Jurkat, Clone E6-1 (cell line): ENCODE data around the gene PCDHGC5.

ENCODE experiments used
- DNase-seq: peaks from one replicate; pipeline ENCODE4 v3.0.0-alpha.2; 2011; ENCODE audit warnings: low read depth, low spot score
- H3K4me3 ChIP-seq: 2 replicates; pipeline ENCODE4 v1.5.1; 2011; ENCODE audit warnings: mild to moderate bottlenecking, low read length, control low read depth, moderate library complexity

PCDHGC5 gene

DNA sequence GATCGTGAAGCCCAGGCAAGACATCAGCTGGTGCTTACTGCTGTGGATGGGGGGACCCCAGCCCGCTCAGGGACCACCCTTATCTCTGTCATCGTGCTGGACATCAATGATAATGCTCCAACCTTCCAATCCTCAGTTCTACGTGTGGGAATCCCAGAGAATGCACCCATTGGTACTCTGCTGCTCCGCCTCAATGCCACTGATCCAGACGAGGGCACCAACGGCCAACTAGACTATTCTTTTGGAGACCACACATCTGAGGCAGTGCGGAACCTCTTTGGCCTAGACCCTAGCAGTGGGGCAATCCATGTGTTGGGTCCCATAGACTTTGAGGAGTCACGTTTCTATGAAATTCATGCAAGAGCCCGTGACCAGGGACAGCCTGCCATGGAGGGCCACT lies 960 bp downstream of the PCDHGC5 start:
- no peak for DNase-seq
- H3K4me3 ChIP-seq, result no peak overlapping the region

DNA sequence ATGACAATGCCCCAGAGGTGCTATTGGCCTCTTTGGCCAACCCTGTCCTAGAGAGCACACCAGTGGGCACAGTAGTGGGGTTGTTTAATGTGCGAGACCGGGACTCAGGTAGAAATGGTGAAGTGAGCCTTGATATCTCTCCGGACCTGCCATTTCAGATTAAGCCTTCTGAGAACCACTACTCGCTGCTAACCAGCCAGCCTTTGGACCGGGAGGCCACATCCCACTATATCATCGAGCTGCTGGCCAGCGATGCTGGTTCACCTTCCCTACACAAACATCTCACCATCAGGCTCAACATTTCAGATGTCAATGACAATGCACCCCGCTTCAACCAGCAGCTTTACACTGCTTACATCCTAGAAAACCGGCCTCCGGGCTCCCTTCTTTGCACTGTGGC lies 1.4 kb downstream of the PCDHGC5 start:
- DNase-seq, result no peak
- H3K4me3 ChIP-seq, result no peak overlapping the region

DNA sequence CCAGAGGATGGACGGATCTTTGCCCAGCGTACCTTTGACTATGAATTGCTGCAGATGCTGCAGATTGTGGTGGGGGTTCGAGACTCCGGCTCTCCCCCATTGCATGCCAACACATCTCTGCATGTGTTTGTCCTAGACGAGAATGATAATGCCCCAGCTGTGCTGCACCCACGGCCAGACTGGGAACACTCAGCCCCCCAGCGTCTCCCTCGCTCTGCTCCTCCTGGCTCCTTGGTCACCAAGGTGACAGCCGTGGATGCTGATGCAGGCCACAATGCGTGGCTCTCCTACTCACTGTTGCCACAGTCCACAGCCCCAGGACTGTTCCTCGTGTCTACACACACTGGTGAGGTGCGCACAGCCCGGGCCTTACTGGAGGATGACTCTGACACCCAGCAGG lies 1.9 kb downstream of the PCDHGC5 start:
- DNase-seq, result no peak
- H3K4me3 ChIP-seq, result no peak overlapping the region

DNA sequence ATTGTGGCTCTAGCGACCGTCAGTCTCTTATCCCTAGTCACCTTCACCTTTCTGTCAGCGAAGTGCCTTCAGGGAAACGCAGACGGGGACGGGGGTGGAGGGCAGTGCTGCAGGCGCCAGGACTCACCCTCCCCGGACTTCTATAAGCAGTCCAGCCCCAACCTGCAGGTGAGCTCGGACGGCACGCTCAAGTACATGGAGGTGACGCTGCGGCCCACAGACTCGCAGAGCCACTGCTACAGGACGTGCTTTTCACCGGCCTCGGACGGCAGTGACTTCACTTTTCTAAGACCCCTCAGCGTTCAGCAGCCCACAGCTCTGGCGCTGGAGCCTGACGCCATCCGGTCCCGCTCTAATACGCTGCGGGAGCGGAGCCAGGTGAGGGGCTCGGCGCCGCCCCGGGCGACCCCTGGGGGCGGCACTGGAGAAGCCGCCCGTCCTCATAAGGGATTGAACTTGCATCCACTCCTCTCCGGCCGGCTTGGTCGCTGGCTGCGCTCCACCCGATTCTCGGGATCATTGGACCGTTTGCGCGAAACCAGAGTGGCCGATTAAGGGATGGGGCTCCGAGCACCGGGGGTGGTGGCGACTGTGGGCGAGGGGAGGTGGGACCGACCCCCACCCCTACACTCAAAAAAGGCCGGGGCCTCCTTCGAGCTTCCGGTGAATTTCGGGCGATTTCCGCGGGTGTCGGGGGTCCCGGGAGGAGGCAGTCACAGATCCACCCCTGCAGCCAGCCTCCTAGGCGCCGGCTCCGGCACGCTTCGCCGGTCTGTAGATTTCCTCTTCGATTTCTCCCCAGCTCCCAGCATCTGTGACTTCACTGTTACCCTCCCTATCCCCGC lies 2.7 kb downstream of the PCDHGC5 start:
- no peak for DNase-seq
- no peak overlapping the region for H3K4me3 ChIP-seq

DNA sequence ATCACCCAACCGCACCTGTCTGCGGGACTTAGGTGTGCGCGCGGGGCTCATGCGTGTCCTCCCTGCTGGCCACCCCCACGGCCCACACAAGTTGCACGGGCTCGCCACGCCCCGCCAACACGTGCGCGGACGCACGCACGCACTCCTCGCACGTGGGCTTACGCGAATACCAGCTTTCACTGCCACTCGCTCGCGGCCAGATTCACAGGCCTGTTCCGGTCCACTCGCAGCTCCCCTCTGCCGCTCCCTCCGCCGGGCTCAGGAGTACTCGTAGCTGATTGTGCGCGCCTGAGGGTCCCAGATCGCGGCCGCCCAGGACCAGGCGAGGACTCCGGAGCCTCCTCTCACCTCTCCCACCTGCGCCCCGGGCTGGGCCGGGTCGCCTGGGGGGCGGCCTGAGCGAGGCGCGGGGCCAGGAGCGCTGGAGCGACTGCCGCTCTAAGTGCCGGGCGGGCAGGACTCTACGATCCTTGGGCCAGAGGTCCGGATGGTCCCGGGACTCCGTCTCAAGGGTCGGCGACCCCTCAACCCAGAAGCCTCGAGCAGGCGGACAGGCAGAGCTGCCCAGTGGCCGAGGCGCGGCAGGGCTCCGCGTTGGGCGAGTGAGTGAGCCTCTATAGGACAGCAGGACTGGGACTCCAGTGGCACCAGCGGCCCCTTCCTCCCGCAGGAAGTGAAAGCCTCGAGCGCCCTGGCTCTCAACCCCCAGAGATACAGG lies 3.4 kb downstream of the PCDHGC5 start:
- DNase-seq, result no peak
- H3K4me3 ChIP-seq, result no peak overlapping the region

DNA sequence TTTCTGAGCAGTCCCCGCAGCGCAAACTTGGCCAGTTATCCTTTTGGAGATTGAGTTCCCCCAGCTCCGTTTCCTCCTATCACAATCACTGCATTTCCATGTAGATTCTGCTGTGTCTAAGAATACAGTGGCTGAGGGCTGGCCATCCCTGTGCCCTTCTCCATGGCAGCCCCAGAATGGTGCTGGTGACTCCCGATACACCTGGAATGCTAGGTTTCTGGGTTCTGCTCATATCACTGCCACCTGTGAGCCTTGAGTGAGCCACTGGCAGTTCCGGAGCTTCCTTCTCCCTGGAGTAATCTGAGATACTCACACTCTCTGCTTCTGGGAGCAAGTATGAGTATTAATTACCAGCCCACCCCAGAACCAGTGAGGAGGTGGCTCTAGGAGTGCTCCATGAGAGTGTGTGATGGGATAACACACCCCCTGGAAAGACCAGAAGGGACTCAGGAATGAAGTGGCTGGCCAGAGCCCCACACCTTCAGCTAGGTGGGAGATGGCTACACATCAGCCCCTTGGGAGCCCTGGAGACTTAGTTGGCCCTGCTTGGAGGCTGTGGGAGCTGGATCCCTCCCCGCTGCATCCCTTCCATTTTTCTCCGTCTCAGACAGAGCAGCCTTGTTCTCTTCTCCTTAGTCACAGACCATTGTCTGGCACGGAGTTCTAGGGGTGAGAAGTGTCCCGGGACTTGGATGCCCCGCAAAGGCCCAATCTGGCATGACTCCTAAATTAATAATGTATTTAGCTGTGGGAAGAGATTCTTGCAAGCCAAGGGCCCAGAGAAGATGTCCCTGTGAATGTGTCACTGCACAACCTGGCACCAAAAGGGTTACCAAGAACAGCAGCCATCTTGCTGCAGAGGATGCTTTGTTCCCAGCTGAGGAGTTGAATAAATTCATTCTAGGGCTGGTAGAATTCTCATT lies 4.9 kb downstream of the PCDHGC5 start:
- DNase-seq, result no peak
- no peak overlapping the region for H3K4me3 ChIP-seq

DNA sequence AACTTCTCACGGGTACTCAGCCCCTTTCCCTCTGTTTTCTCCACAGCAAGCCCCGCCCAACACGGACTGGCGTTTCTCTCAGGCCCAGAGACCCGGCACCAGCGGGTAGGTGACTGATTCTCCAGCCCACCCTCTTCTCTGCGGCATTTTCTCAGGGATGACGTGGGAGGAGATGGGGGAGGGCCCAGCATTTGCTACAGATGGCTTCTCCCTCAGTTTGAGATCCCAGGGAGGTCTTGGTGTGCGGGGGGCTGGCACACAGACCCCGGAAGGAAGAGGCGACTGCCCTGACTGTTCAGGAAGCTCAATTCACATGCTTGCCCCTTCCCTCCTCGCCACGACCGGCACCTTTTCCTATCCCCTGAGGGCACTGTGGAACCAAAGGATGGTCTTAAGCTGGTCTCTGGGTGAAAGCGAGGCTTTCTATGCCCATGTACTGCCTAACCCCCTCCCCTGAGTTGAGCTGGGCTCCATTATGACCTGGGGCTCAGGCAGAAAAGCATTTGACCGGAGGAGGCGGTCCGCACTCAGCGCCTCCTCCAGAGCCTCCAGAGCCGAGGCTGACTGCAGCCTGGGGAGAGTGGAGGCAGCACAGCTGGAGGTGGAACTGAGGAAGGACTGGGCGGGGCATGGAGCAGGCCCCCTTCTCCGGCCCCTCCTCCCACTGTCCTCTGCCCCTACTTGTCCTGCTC lies 6.0 kb downstream of the PCDHGC5 start:
- no peak overlapping the region for H3K4me3 ChIP-seq
- DNase-seq, result no peak

GRCh38 chr5:141495453-141495811 lies 6.6 kb downstream of the PCDHGC5 start:
- H3K4me3 ChIP-seq, result no peak overlapping the region
- DNase-seq, result no peak

DNA sequence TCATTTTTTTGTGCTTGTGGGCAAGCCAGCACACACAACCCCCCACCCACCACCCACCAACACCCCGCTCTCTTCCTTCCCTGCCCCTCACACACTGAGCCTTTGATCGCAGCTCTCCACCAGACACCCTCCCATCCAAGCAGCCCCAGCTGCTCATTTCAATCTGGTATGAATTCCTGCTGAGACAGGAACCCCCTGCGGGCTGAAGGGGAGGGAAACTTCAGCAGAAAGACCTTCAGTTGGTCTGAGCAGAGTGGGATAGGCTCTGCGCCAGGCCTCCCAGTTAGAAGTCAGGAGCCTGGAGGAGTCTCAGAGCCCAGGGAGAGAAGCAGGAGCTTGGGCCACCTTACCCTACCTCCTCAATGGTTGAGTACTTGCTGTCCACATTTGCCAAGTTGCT lies 7.2 kb downstream of the PCDHGC5 start:
- no peak overlapping the region for H3K4me3 ChIP-seq
- peak; percentile 51 for DNase-seq

GRCh38 chr5:141501761-141502160 lies 12.9 kb downstream of the PCDHGC5 start:
- H3K4me3 ChIP-seq, result no peak overlapping the region
- DNase-seq, result no peak

- DNase-seq, result no peak
- H3K4me3 ChIP-seq, result no peak overlapping the region
These were observed 14.8 kb downstream of the PCDHGC5 start for GRCh38 chr5:141503681-141504080.

- DNase-seq, result no peak
- no peak overlapping the region for H3K4me3 ChIP-seq
These were observed 15.3 kb downstream of the PCDHGC5 start for GRCh38 chr5:141504216-141504615.

DNA sequence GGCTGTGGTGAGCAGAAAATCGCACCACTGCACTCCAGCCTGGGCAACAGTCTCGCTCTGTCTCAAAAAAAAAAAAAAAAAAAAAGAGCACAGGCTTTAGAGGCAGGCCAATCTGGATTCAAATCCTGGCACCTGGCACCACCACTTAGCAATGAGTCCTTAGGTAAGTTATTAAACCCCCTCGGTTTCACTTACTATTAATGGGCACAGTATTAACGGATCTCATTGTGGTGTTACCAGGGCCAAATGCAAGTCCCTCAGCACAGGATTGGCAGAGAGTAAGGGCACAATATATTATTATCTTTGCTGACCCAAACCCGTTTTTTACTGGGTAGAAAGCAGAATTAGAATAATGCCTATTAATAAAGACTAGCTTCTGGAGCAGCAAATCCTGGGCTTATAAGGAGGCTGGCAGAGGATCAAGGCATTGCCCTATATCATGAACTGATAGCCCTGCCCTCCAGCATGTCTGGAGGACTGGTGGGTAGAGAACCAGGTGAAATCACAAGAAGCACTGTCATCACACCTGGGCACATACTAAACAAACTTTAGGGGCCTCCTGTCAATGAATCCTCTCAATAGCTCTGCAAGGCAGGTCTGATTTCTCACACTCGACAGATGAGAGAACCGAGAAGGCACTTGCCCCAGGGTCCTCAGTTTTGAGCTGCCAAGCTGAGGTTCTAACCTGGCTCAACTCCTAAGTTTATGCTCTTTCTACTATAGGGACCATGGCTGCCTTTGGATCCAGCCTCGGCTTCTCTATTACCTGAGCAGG lies 17.7 kb downstream of the PCDHGC5 start:
- DNase-seq, result no peak
- no peak overlapping the region for H3K4me3 ChIP-seq

DNA sequence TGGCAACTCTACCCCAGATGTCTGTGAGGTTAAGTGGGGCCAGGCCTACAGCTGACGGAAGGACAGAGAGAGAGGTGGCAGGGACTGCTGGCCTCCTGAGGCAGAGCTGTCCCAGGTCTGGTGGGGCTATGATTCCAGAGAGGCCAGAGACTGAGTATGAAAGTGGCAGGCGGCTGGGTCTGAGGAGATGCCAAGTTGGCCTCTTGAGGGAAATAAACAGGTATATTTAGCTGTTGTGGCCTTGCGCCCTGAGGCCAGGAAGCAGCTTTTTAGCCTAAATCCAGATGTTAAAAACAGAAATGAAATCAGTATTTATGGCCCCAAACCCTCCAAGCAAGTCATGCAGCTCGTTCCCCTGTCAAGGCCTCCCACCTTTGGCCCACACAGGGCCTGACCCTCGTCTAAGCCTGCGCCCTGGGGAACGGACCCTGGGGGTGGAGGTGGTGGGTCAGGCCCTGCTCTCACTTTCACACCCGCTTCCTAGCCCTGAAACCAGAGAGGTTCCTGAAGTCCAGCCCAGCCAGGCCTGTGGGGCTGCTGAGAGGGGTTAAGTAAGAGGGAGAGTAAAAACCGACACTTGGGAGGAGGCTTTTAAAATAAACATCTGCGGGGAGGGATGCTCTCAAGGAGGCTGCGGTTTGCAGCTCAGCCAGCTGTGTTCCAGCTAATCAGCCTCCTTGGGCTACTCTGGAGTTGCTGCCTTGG lies 18.7 kb downstream of the PCDHGC5 start:
- no peak overlapping the region for H3K4me3 ChIP-seq
- DNase-seq, result no peak

GRCh38 chr5:141508440-141508797 lies 19.5 kb downstream of the PCDHGC5 start:
- DNase-seq, result no peak
- H3K4me3 ChIP-seq, result no peak overlapping the region

DNA sequence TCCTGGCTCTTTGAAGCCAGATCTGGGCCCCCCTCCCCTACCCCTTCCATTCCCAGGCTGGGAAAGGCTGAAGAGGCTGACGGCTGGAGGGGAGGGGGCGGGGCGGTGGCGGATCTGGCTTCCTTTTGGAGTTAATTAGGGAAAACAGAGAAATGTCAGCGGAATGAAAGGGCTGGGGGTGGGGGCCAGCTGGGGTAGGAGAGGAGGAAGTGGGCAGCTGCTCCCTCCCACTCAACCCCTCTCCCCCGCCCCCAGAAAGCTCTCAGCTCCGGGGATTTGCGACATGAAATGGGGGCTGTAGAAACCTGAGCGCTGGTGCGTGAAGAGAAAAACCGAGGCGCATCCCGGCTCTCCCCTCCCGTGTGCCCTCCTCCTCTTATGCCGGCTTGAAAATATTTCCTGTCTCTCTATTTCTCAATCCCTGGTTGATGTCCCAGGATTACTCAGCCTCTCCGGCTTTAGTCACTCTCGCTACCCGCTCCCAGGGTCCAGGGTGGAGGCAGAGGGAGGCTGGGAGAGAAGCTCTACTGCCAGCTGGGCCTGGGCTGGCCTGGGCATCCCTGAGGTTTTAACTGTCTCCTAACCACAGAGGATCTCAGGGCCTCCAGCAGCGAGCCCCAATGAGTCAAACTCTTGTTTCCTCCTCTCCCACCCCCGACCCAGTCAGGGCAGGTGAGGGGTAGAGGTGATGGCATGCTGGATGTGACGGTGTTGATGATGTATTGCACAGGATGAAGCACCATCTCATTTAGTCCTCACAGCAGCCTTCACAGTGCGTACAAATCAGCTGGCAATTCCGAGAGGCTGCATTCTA lies 20.1 kb downstream of the PCDHGC5 start:
- no peak for DNase-seq

GRCh38 chr5:141510160-141510559 lies 21.3 kb downstream of the PCDHGC5 start:
- no peak overlapping the region for H3K4me3 ChIP-seq
- no peak for DNase-seq

More for the DNA sequence above, 20.1 kb downstream of the PCDHGC5 start:
- H3K4me3 ChIP-seq, result no peak overlapping the region
